ENCODE data around the gene NEMF. TPM values are rescaled to one million over a fixed set of nuclear protein-coding genes. Genes with fewer than 3 reads are reported as not detected.
"Not testable (repeated sequence)": the region's sequence is repeated elsewhere in the genome, so short reads cannot be mapped to it uniquely, and the experiment has no call there.

NEMF gene
- total RNA-seq, 1 experiment from 2014 or later: 55.0 TPM

GRCh38 chr14:49897965-49898364 lies 45.4 kb upstream of the NEMF start:
- Mint-ChIP-seq H3K9me3 (ENCODE audit: unreplicated experiment) (peaks cover 8% of the 10 kb centered on the region), H3K27me3 (ENCODE audit: insufficient read depth, unreplicated experiment) (no peaks in the 10 kb centered on the region), H3K4me3 (ENCODE audit: unreplicated experiment) (peak overlapping the region; percentile 56), H3K36me3 (ENCODE audit: insufficient read depth, unreplicated experiment) (peaks cover 43% of the 10 kb centered on the region), H3K27ac (ENCODE audit: low read depth, unreplicated experiment) (peak overlapping the region; percentile 6), H3K4me1 (ENCODE audit: insufficient read depth, unreplicated experiment) (peaks cover 32% of the 10 kb centered on the region)
- CTCF ChIA-PET: interaction anchor here (0.5 to 1.3 kb wide), 4 partner anchors 11 to 203 kb away, joined by 3 to 6 read pairs (median 3); partner anchors contain the start of gene NEMF
- POLR2A ChIA-PET: interaction anchor here (0.6 to 1.4 kb wide), 14 partner anchors 9 to 141 kb away, joined by 3 to 17 read pairs (median 4); no protein-coding TSS in a partner anchor
- no peak for DNase-seq (ENCODE audit: unreplicated experiment)
- intact Hi-C loops (cut with micrococcal nuclease): loop anchor here (5.0 kb wide), 1 partner anchor 64 kb away; no protein-coding TSS in a partner anchor
- BruUV-seq (replicated peaks): no TSS peak
- TF ChIP-seq, protein P1, sequence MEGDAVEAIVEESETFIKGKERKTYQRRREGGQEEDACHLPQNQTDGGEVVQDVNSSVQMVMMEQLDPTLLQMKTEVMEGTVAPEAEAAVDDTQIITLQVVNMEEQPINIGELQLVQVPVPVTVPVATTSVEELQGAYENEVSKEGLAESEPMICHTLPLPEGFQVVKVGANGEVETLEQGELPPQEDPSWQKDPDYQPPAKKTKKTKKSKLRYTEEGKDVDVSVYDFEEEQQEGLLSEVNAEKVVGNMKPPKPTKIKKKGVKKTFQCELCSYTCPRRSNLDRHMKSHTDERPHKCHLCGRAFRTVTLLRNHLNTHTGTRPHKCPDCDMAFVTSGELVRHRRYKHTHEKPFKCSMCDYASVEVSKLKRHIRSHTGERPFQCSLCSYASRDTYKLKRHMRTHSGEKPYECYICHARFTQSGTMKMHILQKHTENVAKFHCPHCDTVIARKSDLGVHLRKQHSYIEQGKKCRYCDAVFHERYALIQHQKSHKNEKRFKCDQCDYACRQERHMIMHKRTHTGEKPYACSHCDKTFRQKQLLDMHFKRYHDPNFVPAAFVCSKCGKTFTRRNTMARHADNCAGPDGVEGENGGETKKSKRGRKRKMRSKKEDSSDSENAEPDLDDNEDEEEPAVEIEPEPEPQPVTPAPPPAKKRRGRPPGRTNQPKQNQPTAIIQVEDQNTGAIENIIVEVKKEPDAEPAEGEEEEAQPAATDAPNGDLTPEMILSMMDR (IDR thresholded peaks at IDR 0.05; ENCODE audit: unreplicated experiment): no peak

DNA sequence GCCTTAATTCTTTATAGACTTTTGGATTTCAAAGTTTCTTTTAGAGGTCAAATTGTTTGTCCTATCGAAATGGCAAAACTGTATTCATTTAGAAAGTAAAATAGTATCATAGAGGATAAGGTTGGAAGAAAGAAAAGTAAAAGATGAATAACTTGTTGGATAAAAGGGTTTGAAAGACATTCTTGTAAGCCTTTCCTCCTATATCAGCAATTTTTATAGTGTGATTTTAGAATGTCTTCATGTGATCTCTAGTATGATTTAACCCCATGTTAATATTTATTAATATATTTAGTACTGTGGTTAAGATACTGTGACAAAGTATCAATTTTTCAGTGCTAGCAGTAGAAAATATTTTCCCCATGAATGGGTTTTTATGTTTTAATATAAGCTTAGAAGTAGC lies 44.8 kb upstream of the NEMF start:
- Mint-ChIP-seq H3K4me1 (ENCODE audit: insufficient read depth, unreplicated experiment) (peaks cover 34% of the 10 kb centered on the region), H3K27ac (ENCODE audit: low read depth, unreplicated experiment) (peak overlapping the region; percentile 99), H3K36me3 (ENCODE audit: insufficient read depth, unreplicated experiment) (peaks cover 46% of the 10 kb centered on the region), H3K4me3 (ENCODE audit: unreplicated experiment) (peak overlapping the region; percentile 92), H3K9me3 (ENCODE audit: unreplicated experiment) (peaks cover 6% of the 10 kb centered on the region), H3K27me3 (ENCODE audit: insufficient read depth, unreplicated experiment) (no peaks in the 10 kb centered on the region)
- DNase-seq (ENCODE audit: unreplicated experiment): no peak
- TF ChIP-seq, protein P1 (IDR thresholded peaks at IDR 0.05; ENCODE audit: unreplicated experiment): no peak
- intact Hi-C loops (cut with micrococcal nuclease): loop anchor here (5.0 kb wide), 1 partner anchor 65 kb away; no protein-coding TSS in a partner anchor
- ChIA-PET POLR2A (interaction anchor here (0.6 to 1.4 kb wide), 14 partner anchors 9 to 142 kb away, joined by 3 to 17 read pairs (median 4); no protein-coding TSS in a partner anchor), CTCF (interaction anchor here (0.6 to 1.3 kb wide), 4 partner anchors 11 to 104 kb away, joined by 3 to 6 read pairs (median 4); partner anchors contain the start of gene NEMF)
- BruUV-seq (replicated peaks): no TSS peak

GRCh38 chr14:49896966-49897365 lies 44.4 kb upstream of the NEMF start:
- POLR2A ChIA-PET: interaction anchor here (1.0 to 1.4 kb wide), 9 partner anchors 9 to 142 kb away, joined by 3 to 17 read pairs (median 6); no protein-coding TSS in a partner anchor
- peaks cover 38% of the 10 kb centered on the region for H3K4me1 Mint-ChIP-seq (ENCODE audit: insufficient read depth, unreplicated experiment)
- peak overlapping the region; percentile 92 for H3K4me3 Mint-ChIP-seq (ENCODE audit: unreplicated experiment)
- peak overlapping the region; percentile 99 for H3K27ac Mint-ChIP-seq (ENCODE audit: low read depth, unreplicated experiment)
- CTCF ChIA-PET: interaction anchor here (0.6 to 1.3 kb wide), 3 partner anchors 12 to 105 kb away, joined by 3 to 6 read pairs (median 4); no protein-coding TSS in a partner anchor
- no peak for DNase-seq (ENCODE audit: unreplicated experiment)
- TF ChIP-seq, protein P1 (IDR thresholded peaks at IDR 0.05; ENCODE audit: unreplicated experiment): no peak
- peaks cover 46% of the 10 kb centered on the region for H3K36me3 Mint-ChIP-seq (ENCODE audit: insufficient read depth, unreplicated experiment)
- intact Hi-C loops (cut with micrococcal nuclease): loop anchor here (5.0 kb wide), 1 partner anchor 65 kb away; no protein-coding TSS in a partner anchor
- no TSS peak for BruUV-seq (replicated peaks)
- H3K9me3 Mint-ChIP-seq (ENCODE audit: unreplicated experiment): peaks cover 1% of the 10 kb centered on the region
- H3K27me3 Mint-ChIP-seq (ENCODE audit: insufficient read depth, unreplicated experiment): no peaks in the 10 kb centered on the region

GRCh38 chr14:49896272-49896671 lies 43.7 kb upstream of the NEMF start:
- POLR2A ChIA-PET: interaction anchor here (0.5 to 1.9 kb wide), 25 partner anchors 9 to 276 kb away, joined by 3 to 31 read pairs (median 6); partner anchors contain the start of gene RPL36AL
- intact Hi-C loops (cut with micrococcal nuclease): loop anchor here (5.0 kb wide), 1 partner anchor 66 kb away; no protein-coding TSS in a partner anchor
- not testable (repeated sequence) for BruUV-seq (replicated peaks)

More at GRCh38 chr14:49896272-49896671, 43.7 kb upstream of the NEMF start:
- DNase-seq (ENCODE audit: unreplicated experiment); H3K27me3 Mint-ChIP-seq (ENCODE audit: insufficient read depth, unreplicated experiment); H3K9me3 Mint-ChIP-seq (ENCODE audit: unreplicated experiment): not testable (repeated sequence)
- Mint-ChIP-seq H3K4me1 (ENCODE audit: insufficient read depth, unreplicated experiment) (peaks cover 39% of the 10 kb centered on the region), H3K4me3 (ENCODE audit: unreplicated experiment) (peak overlapping the region; percentile 92), H3K36me3 (ENCODE audit: insufficient read depth, unreplicated experiment) (peaks cover 46% of the 10 kb centered on the region), H3K27ac (ENCODE audit: low read depth, unreplicated experiment) (peak overlapping the region; percentile 99)
- CTCF ChIA-PET: interaction anchor here (0.6 to 1.4 kb wide), 5 partner anchors 22 to 186 kb away, joined by 3 to 5 read pairs (median 3); no protein-coding TSS in a partner anchor
